NCI-H2196 (cell line): ENCODE results near the gene GABRG2.

ENCODE experiments used
- DNase-seq: peaks from one replicate; lab custom pipeline; 2025; ENCODE audit not compliant: unreplicated experiment; lab: John Stamatoyannopoulos, UW

GABRG2 gene

GRCh38 chr5:162189719-162190118 is 122.1 kb downstream of the GABRG2 start:
- no peak for DNase-seq

GRCh38 chr5:162193012-162193411 is 125.4 kb downstream of the GABRG2 start:
- DNase-seq, result no peak

DNA sequence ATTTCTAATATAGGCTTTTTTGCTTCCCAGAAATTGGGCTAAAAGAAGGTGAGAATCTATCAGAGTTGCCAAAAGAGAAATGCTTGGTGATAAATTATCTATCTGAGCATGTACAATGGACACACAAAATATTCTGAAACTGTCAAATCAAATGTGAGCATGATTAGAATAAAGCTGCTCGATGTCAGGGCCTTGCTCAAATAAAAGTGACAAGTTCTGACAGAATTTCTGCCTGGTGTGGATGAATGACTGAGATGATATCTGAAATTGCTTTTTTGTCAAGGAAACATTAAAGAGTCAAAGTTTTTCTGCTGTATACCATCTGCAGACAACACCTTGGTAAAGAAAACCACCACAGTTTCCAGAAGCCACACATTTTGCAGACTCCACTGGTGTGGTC is 128.8 kb downstream of the GABRG2 start:
- no peak for DNase-seq

GRCh38 chr5:162202285-162202880 is 134.8 kb downstream of the GABRG2 start:
- DNase-seq, result no peak
